Choroid plexus epithelial cell (primary cell): ENCODE results near the gene KCTD6.

Experiments used
- DNase-seq: peaks from one replicate; pipeline ENCODE4 v3.0.0-alpha.2; 2010; ENCODE audit warnings: low read depth
- H3K4me3 ChIP-seq: 2 replicates; pipeline ENCODE4 v1.5.1; 2011; ENCODE audit warnings: low read depth, mild to moderate bottlenecking, control low read depth, low read length, moderate library complexity
- CTCF ChIP-seq: conservative IDR thresholded peaks from 2 replicates; pipeline ENCODE4 v1.5.1; 2011; ENCODE audit warnings: low read depth, mild to moderate bottlenecking, control low read depth, inconsistent platforms, low read length, moderate library complexity

Gene KCTD6

GRCh38 chr3:58514405-58514804 is 22.5 kb downstream of the KCTD6 start:
- H3K4me3 ChIP-seq, result no peak overlapping the region
- no peak for TF ChIP-seq CTCF
- no peak for DNase-seq

- DNase-seq, result no peak
- H3K4me3 ChIP-seq, result no peak overlapping the region
- TF ChIP-seq CTCF, result no peak
These were observed 26.4 kb downstream of the KCTD6 start for GRCh38 chr3:58518291-58518789.

- TF ChIP-seq CTCF, result no peak
- no peak overlapping the region for H3K4me3 ChIP-seq
- DNase-seq, result no peak
These were observed 27.9 kb downstream of the KCTD6 start for GRCh38 chr3:58519668-58520402.

- H3K4me3 ChIP-seq, result no peak overlapping the region
- peak; percentile 90 for DNase-seq
These were observed 28.8 kb downstream of the KCTD6 start for GRCh38 chr3:58520403-58521335.

GRCh38 chr3:58521336-58521670 is 29.4 kb downstream of the KCTD6 start:
- no peak overlapping the region for H3K4me3 ChIP-seq
- no peak for DNase-seq

More at GRCh38 chr3:58520403-58521335, 28.8 kb downstream of the KCTD6 start:
- no peak for TF ChIP-seq CTCF

More at GRCh38 chr3:58521336-58521670, 29.4 kb downstream of the KCTD6 start:
- no peak for TF ChIP-seq CTCF
